Lung (tissue), 12 donors: ENCODE results near the gene TSEN15. TPM values are rescaled to one million over a fixed set of nuclear protein-coding genes. Genes with fewer than 3 reads are reported as not detected.

Experiments used
- ATAC-seq: fragments of 200-7000 bp; cut with Tn5 transposase; one replicate; pipeline ENCODE4 v1.9.1; 2020; ENCODE audit warnings: moderate number of reproducible peaks; ENCODE audit not compliant: insufficient read depth, low FRiP score
- DNase-seq, 3 donors: peaks; one replicate each; pipeline ENCODE4 v3.0.0-alpha.2; 2013 to 2017
- H3K27ac ChIP-seq, 2 donors: one replicate each; pipeline ENCODE4 v1.5.1; 2013; ENCODE audit warnings: mild to moderate bottlenecking in 2 of 2, moderate library complexity in 2 of 2, control low read depth in 1 of 2, inconsistent platforms in 1 of 2, low read depth in 1 of 2, low read length in 1 of 2
- H3K27me3 ChIP-seq, 3 donors: one replicate each; pipeline ENCODE4 v1.5.1; 2013; ENCODE audit warnings: low read length in 2 of 3; ENCODE audit not compliant: control insufficient read depth in 3 of 3, insufficient read depth in 3 of 3
- H3K36me3 ChIP-seq, 4 donors: one replicate each; pipeline ENCODE4 v1.5.1; 2013; ENCODE audit warnings: low read length in 4 of 4, mild to moderate bottlenecking in 1 of 4, moderate library complexity in 1 of 4; ENCODE audit not compliant: control insufficient read depth in 4 of 4, insufficient read depth in 4 of 4
- H3K4me1 ChIP-seq, 5 donors: one replicate each; pipeline ENCODE4 v1.5.1; 2013; ENCODE audit warnings: low read length in 5 of 5, mild to moderate bottlenecking in 2 of 5, moderate library complexity in 1 of 5; ENCODE audit not compliant: control insufficient read depth in 5 of 5, insufficient read depth in 5 of 5
- H3K4me3 ChIP-seq: one replicate; pipeline ENCODE4 v1.5.1; 2013; ENCODE audit warnings: mild to moderate bottlenecking, control low read depth, moderate library complexity
- H3K9ac ChIP-seq, 2 donors: one replicate each; pipeline ENCODE4 v1.5.1; 2013; ENCODE audit warnings: low read length in 2 of 2, control low read depth in 1 of 2; ENCODE audit not compliant: insufficient read depth in 1 of 2
- H3K9me3 ChIP-seq, 4 donors: one replicate each; pipeline ENCODE4 v1.5.1; 2013; ENCODE audit warnings: low read length in 3 of 4, mild to moderate bottlenecking in 1 of 4, moderate library complexity in 1 of 4; ENCODE audit not compliant: control insufficient read depth in 4 of 4, insufficient read depth in 3 of 4
- WGBS, 2 donors: extraction: QIAGEN DNeasy Blood & Tissue Kit; methylation state at CpG; one replicate each; pipeline ENCODE4 v1.1.7; 2013; 5-methylcytosine and 5-hydroxymethylcytosine counted together
- polyA plus RNA-seq, 2 donors: library from polyadenylated mRNA; stranded (reverse); fragments of 200-250 nt; gene quantifications; one replicate each; pipeline ENCODE4 v1.2.1, GENCODE V29; 2013
- total RNA-seq, 2 donors: library from RNA; depleted of rRNA in 1 of 2; stranded (reverse); fragments of >200 nt in 1 of 2; gene quantifications; one replicate each; pipeline ENCODE4 v1.2.1, GENCODE V29; 2014 to 2021
- TF ChIP-seq, protein P1 (sequence below): IDR thresholded peaks from 2 replicates; pipeline ENCODE4 v1.5.1; 2012; ENCODE audit warnings: mild to moderate bottlenecking; ENCODE audit errors: control extremely low read depth, extremely low read depth
- donor health status: control.
- donor health status: control.
- donor health status: Bipolar disorder and iron deficiency.
- donor health status: healthy.
- donor health status: DM: yes; HTN: yes; CAD: no.

TSEN15 gene
- total and polyA plus RNA-seq, 4 donors = 18.8 to 32.8 (median 31.1) TPM

DNA sequence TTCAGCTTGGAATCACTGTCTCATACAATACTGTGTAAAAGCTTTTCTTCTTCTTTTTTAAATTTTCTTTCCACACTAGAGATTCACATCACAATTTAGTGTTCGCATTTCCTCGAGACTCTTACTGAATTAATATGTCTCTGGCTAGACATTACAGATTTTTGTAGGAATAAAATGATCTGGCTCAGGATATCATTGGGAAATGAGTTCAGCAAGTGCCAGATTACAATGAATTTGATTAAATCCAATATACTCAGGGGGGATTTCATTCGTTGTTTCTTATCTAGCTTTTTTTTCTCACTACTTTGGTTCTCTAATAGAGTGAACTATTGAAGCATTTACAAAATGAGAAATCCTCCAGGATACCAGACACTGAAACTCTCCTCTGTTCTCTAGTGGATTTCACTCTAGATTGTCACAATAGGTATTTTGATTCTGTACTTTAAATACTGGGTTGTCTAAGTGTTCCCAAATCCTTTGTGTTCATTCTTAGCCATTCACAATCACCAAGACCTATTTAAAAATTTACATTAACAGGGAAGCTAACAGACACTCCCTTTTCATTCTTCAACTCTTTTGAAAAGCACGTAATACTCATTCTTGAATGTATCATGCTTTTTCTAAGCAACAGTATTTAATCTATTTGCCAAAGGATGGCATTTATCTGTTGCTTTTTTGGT lies 2.8 kb upstream of the TSEN15 start:
- Histone ChIP-seq H3K9ac (no peak overlapping the region), H3K27ac (no peak overlapping the region), H3K4me3 (no peak overlapping the region), H3K4me1 (peaks cover 0 to 14% (median 0%) of the 10 kb centered on the region in 5 donors), H3K36me3 (no peaks in the 10 kb centered on the region), H3K27me3 (no peaks in the 10 kb centered on the region), H3K9me3 (no peaks in the 10 kb centered on the region)
- ATAC-seq = no peak
- 70 to 79% methylated on average over 4 of the region's 4 CpGs for WGBS, 2 donors
- TF ChIP-seq, protein P1, sequence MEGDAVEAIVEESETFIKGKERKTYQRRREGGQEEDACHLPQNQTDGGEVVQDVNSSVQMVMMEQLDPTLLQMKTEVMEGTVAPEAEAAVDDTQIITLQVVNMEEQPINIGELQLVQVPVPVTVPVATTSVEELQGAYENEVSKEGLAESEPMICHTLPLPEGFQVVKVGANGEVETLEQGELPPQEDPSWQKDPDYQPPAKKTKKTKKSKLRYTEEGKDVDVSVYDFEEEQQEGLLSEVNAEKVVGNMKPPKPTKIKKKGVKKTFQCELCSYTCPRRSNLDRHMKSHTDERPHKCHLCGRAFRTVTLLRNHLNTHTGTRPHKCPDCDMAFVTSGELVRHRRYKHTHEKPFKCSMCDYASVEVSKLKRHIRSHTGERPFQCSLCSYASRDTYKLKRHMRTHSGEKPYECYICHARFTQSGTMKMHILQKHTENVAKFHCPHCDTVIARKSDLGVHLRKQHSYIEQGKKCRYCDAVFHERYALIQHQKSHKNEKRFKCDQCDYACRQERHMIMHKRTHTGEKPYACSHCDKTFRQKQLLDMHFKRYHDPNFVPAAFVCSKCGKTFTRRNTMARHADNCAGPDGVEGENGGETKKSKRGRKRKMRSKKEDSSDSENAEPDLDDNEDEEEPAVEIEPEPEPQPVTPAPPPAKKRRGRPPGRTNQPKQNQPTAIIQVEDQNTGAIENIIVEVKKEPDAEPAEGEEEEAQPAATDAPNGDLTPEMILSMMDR = no peak
- no peak for DNase-seq

GRCh38 chr1:184049291-184049690 lies 2.2 kb upstream of the TSEN15 start:
- H3K4me3 ChIP-seq = no peak overlapping the region
- H3K4me1 ChIP-seq = peaks cover 0 to 14% (median 0%) of the 10 kb centered on the region in 5 donors
- WGBS, 2 donors = 93 to 97% methylated on average over 2 of the region's 2 CpGs
- TF ChIP-seq, protein P1 = no peak
- no peaks in the 10 kb centered on the region for H3K27me3 ChIP-seq
- no peaks in the 10 kb centered on the region for H3K9me3 ChIP-seq
- no peak overlapping the region for H3K27ac ChIP-seq
- H3K36me3 ChIP-seq = peaks cover 0 to 1% (median 0%) of the 10 kb centered on the region in 4 donors
- DNase-seq (no peak), ATAC-seq (no peak)
- no peak overlapping the region for H3K9ac ChIP-seq

DNA sequence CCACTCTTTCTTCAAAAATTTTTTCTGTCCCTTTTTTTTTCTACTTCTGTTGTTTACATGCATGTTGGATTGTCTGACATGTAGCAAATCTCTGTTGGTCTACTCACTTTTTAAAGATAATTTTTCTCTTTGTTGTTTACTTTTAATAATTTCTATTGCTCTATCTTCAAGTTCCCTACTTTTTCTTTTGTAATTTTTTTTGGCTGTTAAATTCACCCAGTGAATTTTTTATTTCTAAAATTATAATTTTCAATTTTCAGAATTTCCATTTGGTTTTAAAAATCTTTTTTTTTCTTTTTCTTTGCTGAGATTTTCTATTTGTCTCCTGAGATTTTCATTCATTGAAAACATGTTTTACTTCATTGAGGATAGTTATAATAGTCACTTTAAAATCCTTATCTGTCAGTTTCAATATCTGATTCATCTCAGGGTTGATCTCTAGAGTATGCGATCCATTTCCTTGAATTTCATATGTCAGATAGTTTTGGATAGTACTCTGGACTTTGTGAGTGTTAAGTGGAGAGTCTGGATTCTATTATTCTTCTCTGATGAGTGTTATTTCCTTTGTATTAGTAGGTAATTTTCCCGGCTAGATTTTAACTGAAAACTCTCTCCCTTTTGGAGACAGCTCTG lies 1.6 kb upstream of the TSEN15 start:
- no peaks in the 10 kb centered on the region for H3K27me3 ChIP-seq
- no peak overlapping the region for H3K4me3 ChIP-seq
- TF ChIP-seq, protein P1 = no peak
- H3K27ac ChIP-seq = no peak overlapping the region
- no peaks in the 10 kb centered on the region for H3K9me3 ChIP-seq
- ATAC-seq (no peak), DNase-seq (no peak)
- H3K4me1 ChIP-seq = peaks cover 0 to 14% (median 0%) of the 10 kb centered on the region in 5 donors
- no peak overlapping the region for H3K9ac ChIP-seq
- whole genome bisulfite sequencing, 2 donors = 91 to 93% methylated on average over 2 of the region's 2 CpGs
- peaks cover 0 to 7% (median under 1%) of the 10 kb centered on the region in 4 donors for H3K36me3 ChIP-seq
